ENCODE results near the gene ACE2. TPM values are rescaled to one million over a fixed set of nuclear protein-coding genes. Genes with fewer than 3 reads are reported as not detected.

The ACE2 gene
- total RNA-seq, 1 experiment from 2014 or later = 0.08 TPM

DNA sequence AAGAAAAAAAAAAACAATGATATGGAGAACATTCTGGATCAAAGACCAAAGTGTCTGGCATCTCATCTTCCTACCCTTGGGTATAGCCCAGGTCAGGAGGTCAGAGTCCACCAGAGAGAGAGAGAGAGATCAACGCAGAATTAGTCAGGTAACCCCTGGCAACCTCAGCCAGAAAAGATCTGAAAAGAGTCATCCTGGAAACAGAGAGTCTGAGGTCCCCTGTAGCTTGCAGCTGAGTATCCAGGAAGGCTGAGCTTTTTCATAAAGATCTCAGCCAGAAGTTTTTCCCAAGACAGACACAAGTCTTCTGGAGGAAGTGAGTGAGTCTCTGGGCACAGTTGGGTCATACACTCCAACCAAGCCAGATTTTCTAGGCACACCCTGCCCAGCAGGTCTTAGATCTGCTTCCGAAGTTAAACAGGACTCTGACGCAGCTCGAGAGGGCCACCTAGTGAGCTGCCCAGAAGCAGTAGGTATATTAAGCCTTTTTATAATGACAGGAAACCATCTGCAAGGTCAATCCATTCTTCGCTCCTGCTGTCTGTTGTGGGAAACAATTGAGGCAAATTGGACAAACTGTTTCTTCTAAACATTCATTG, 35.7 kb downstream of the ACE2 start:
- H3K36me3 ChIP-seq = no peaks in the 10 kb centered on the region
- DNase-seq (ENCODE audit: low read depth in 1 of 2, low spot score in 2 of 2) = peak; percentile 3 to 41
- H3K4me3 ChIP-seq = no peak overlapping the region
- no peaks in the 10 kb centered on the region for H3K4me1 ChIP-seq (replicated peaks)
- no peaks in the 10 kb centered on the region for H3K9me3 ChIP-seq (replicated peaks)
- no peaks in the 10 kb centered on the region for H3K27me3 ChIP-seq (replicated peaks)
- H3K27ac ChIP-seq = no peak overlapping the region

DNA sequence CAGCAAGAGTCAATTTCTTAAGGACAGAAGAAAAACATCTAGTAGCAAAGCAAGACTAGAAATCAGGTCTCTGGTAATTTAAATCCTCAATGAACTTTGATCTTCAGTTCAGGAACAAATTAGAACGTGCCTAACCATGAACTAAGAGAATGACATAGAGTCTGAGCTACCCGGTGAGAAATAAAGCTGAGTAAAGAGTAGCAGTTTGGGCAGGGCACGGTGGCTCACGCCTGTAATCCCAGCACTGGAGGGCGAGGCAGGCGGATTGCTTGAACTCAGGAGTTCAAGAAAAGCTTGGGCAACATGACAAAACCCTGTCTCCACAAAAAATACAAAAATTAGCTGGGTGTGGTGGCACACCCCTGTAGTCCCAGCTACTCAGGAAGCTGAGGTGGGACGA, 37.7 kb downstream of the ACE2 start:
- H3K9me3 ChIP-seq (replicated peaks) = no peaks in the 10 kb centered on the region
- no peaks in the 10 kb centered on the region for H3K4me1 ChIP-seq (replicated peaks)
- no peaks in the 10 kb centered on the region for H3K36me3 ChIP-seq
- no peak overlapping the region for H3K27ac ChIP-seq
- no peak overlapping the region for H3K4me3 ChIP-seq
- H3K27me3 ChIP-seq (replicated peaks) = no peaks in the 10 kb centered on the region
- DNase-seq (ENCODE audit: low read depth in 1 of 2, low spot score in 2 of 2) = no peak

DNA sequence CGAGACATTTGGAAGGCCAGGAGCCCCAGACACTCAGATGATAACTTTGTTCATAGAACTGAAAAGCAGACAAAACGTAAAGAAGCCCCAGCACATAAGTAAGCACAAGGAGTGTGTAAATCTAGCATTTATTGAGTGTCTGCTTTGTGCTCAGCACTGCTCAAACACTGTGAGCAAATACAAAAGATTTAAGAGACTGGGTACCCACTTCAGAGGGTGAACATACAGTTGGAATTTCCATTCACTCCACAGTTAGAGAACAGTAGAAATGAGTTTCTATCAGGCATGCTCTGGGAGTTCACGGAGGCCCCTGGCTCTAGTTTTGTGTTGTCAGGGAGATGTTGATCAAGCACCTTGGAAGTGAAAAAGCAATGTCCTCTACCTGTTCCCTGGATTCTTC, 39.8 kb downstream of the ACE2 start:
- H3K36me3 ChIP-seq = no peaks in the 10 kb centered on the region
- no peaks in the 10 kb centered on the region for H3K4me1 ChIP-seq (replicated peaks)
- no peaks in the 10 kb centered on the region for H3K27me3 ChIP-seq (replicated peaks)
- no peak overlapping the region for H3K4me3 ChIP-seq
- no peak overlapping the region for H3K27ac ChIP-seq
- H3K9me3 ChIP-seq (replicated peaks) = no peaks in the 10 kb centered on the region
- DNase-seq (ENCODE audit: low read depth in 1 of 2, low spot score in 2 of 2) = no peak

DNA sequence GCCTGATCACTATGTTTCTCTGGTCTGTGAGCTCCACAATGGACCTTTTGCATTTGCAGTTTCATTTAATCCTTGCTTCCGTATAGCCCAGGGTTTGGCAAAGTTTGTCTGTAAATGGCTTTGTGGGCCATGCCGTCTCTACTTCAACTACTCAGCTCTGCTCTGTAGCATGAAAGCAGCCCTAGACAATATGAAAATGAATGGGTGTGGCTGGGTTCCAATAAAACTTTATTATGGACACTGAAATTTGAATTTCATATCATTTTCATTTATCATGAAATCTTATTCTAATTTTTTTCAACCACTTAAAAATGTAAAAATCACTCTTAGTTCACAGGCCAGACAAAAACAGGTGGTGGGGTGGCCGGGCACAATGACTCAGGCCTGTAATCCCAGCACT, 41.5 kb downstream of the ACE2 start:
- no peaks in the 10 kb centered on the region for H3K9me3 ChIP-seq (replicated peaks)
- no peaks in the 10 kb centered on the region for H3K36me3 ChIP-seq
- no peaks in the 10 kb centered on the region for H3K27me3 ChIP-seq (replicated peaks)
- no peak overlapping the region for H3K27ac ChIP-seq
- no peak for DNase-seq (ENCODE audit: low read depth in 1 of 2, low spot score in 2 of 2)
- H3K4me1 ChIP-seq (replicated peaks) = no peaks in the 10 kb centered on the region
- no peak overlapping the region for H3K4me3 ChIP-seq

DNA sequence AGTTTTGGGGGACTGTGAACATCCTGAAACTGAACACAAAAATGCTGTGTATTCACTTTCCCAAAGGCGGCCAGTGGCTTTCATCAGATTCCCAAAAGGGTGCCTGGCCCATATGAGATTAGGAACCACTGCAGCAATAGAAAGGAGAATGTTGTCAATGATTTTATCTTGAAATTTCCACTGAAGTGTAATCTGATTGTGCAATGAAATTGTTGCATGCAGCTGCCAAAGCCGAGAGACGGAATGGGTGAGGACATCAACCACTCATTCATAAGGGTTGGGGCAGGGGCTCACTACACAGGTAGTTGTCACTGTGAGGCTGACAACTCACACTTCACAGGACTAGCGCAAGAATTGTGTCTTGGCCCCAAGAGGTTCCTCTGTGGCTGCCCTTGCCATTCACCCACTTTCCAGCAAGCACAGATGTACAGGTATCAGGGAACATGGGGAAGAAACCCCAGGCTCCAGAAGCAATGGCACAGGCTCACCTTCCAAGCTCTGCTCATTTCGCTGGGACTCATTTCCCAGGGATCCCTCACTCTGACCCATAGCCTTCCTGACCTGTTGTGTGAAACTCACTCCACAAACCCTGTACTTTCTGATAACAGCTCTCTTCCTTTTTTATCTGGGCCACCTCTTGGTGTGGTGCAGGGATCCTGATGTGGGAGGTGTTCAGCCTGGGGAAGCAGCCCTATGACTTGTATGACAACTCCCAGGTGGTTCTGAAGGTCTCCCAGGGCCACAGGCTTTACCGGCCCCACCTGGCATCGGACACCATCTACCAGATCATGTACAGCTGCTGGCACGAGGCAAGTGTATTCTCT, 51.4 kb downstream of the ACE2 start:
- no peaks in the 10 kb centered on the region for H3K4me1 ChIP-seq (replicated peaks)
- H3K4me3 ChIP-seq = no peak overlapping the region
- no peaks in the 10 kb centered on the region for H3K27me3 ChIP-seq (replicated peaks)
- no peaks in the 10 kb centered on the region for H3K9me3 ChIP-seq (replicated peaks)
- H3K36me3 ChIP-seq = no peaks in the 10 kb centered on the region
- H3K27ac ChIP-seq = no peak overlapping the region
- no peak for DNase-seq (ENCODE audit: low read depth in 1 of 2, low spot score in 2 of 2)

DNA sequence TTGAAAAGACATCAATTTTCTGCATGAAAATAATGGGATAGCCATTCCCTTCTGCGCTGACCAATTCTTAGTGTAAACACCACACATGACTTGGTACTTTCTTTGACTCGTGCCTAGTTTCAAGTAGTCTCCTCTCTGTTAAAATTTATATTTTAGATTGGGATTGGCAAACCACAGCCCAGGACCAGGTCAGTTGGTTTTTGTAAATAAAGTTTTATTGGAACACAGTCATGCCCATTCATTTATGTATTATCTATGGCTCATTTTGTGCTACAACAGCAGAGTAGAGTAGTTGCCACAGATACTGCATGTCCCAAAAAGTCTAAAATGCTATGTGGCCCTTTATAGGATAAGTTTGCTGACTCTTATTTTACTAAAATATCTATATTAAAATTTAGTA, 53.4 kb downstream of the ACE2 start:
- H3K4me3 ChIP-seq = no peak overlapping the region
- no peak overlapping the region for H3K27ac ChIP-seq
- H3K36me3 ChIP-seq = no peaks in the 10 kb centered on the region
- no peaks in the 10 kb centered on the region for H3K27me3 ChIP-seq (replicated peaks)
- no peaks in the 10 kb centered on the region for H3K4me1 ChIP-seq (replicated peaks)
- DNase-seq (ENCODE audit: low read depth in 1 of 2, low spot score in 2 of 2) = no peak
- no peaks in the 10 kb centered on the region for H3K9me3 ChIP-seq (replicated peaks)

DNA sequence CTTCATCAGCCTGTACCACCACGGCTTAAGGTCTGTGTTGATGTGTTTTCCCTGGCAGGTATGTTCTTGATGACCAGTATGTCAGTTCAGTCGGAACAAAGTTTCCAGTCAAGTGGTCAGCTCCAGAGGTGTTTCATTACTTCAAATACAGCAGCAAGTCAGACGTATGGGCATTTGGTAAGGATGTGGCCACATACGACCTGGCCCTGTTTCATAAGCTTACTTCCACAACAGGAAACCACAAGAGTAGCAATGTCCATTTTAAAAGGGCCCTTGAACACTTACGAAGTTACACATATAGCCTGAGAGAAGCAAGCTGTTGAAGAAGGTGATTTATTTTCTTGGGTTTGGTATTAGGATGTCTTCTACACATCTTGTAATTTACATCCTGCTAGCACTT, 54.0 kb downstream of the ACE2 start:
- Histone ChIP-seq H3K4me1 (replicated peaks) (no peaks in the 10 kb centered on the region), H3K36me3 (no peaks in the 10 kb centered on the region), H3K9me3 (replicated peaks) (no peaks in the 10 kb centered on the region), H3K4me3 (no peak overlapping the region), H3K27ac (no peak overlapping the region), H3K27me3 (replicated peaks) (no peaks in the 10 kb centered on the region)
- no peak for DNase-seq (ENCODE audit: low read depth in 1 of 2, low spot score in 2 of 2)

DNA sequence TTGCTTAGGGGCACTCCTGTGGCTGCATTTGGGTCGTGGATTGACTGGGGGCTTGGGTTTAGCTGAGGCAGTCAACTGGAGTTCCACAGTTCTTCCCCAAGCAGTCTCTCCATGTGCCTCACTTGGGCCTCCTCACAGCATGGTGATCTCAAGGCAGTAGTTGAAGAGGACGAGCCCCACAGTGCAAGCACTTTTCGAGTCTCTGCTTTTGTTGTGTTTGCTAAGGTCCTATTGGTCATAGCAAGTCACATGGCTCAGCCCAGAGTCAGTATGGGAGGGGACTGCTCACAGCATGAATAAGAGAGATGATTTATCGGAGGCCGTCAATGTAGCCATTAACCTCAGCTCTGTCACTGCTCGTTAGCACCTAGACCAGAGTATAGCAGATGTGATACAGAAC, 70.4 kb downstream of the ACE2 start:
- Histone ChIP-seq H3K36me3 (no peaks in the 10 kb centered on the region), H3K4me1 (replicated peaks) (no peaks in the 10 kb centered on the region), H3K4me3 (no peak overlapping the region), H3K27me3 (replicated peaks) (no peaks in the 10 kb centered on the region), H3K9me3 (replicated peaks) (no peaks in the 10 kb centered on the region), H3K27ac (no peak overlapping the region)
- no peak for DNase-seq (ENCODE audit: low read depth in 1 of 2, low spot score in 2 of 2)

DNA sequence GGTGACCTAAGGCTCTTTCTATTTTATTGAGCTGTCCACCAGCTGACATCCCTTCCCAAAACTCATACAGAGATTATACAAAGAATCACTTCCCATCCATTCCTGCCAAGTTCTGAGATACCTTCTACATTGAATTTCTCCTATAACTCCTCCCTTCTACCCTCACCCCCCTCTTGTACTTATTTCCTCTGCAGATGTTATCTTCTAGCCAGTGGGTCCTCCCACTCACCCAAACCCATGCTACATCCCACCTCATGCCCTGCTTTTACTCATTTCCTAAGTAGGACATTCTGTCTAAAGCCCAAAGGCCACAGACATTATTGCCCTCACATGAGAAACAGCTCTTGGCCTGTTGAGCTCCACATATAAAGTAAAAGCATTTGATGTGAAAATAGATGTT, 71.6 kb downstream of the ACE2 start:
- no peaks in the 10 kb centered on the region for H3K36me3 ChIP-seq
- DNase-seq (ENCODE audit: low read depth in 1 of 2, low spot score in 2 of 2) = no peak
- no peaks in the 10 kb centered on the region for H3K4me1 ChIP-seq (replicated peaks)
- H3K27ac ChIP-seq = no peak overlapping the region
- no peaks in the 10 kb centered on the region for H3K27me3 ChIP-seq (replicated peaks)
- no peak overlapping the region for H3K4me3 ChIP-seq
- H3K9me3 ChIP-seq (replicated peaks) = no peaks in the 10 kb centered on the region

DNA sequence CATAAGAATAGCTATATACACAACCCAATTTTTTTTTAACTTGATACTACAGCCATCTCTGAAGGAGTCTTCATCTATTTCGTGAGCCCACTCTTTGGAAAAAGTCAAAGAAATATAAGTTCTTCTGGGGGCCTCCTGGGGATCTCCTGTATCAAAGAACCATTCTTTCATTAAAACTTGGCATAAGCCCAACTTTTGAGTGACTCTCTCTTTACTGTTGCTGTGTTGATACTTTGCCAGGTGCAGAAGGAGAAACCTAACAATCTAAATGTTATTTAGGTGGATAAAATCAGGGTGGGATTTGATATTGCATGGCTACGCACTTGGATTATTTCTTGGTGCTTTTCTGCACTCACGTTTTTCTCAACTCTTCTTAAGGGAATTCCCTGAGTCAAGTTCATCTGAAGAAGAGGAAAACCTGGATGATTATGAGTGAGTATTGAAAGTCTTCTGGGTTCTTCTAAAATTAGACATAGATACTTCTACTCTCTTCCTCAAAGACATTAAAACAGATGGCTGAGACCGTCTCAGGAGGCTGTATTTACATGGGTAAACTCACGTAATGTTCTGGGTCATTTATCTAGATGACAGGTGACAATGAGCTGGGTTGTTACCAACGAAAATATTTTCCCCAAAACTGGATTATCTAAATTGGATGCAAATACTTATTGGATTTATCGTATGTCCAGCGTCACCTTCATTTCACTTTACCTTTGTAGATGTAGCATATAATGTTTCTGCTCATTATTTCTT, 74.9 kb downstream of the ACE2 start:
- Histone ChIP-seq H3K4me3 (no peak overlapping the region), H3K27ac (no peak overlapping the region), H3K36me3 (no peaks in the 10 kb centered on the region), H3K27me3 (replicated peaks) (no peaks in the 10 kb centered on the region), H3K4me1 (replicated peaks) (no peaks in the 10 kb centered on the region), H3K9me3 (replicated peaks) (no peaks in the 10 kb centered on the region)
- DNase-seq (ENCODE audit: low read depth in 1 of 2, low spot score in 2 of 2) = no peak

DNA sequence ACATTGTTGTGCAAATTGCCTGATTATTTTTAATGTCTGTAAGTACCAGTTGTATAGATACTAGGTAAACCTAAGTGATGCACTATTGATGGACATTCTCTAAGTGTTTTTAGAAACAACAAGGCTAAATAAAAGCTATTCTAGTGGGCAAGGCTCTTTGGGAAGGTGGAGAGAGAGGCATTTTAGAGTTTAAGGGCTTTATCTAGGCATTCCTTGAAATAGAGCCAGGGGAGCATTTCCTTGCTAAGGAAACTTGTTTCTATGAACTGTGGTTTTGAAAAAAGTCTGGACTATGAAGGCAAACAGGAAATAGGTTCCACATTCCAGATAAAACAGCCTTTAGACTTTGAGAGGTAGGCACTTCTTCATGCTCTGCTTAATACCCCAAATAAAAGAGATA, 76.3 kb downstream of the ACE2 start:
- H3K4me1 ChIP-seq (replicated peaks) = no peaks in the 10 kb centered on the region
- no peaks in the 10 kb centered on the region for H3K27me3 ChIP-seq (replicated peaks)
- DNase-seq (ENCODE audit: low read depth in 1 of 2, low spot score in 2 of 2) = no peak
- H3K4me3 ChIP-seq = no peak overlapping the region
- no peak overlapping the region for H3K27ac ChIP-seq
- H3K36me3 ChIP-seq = no peaks in the 10 kb centered on the region
- no peaks in the 10 kb centered on the region for H3K9me3 ChIP-seq (replicated peaks)

DNA sequence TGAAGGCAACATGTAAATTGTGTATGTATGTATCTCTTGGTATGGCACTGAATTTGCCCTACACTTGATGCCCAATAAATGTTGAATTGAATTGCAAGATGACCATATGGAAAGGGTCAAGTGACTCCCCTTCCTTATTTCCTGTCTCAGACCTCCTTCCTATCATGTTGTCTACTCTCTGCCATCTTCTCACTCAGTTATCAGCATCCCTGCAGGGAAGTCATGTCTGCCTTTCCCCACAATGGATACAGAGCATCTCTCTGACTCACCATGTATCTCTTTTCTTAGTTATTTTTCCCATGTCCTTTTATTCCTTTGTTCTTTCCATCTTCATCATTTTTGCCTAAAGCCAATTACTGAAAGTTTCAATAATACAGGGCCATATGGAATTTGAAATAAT, 77.7 kb downstream of the ACE2 start:
- no peaks in the 10 kb centered on the region for H3K9me3 ChIP-seq (replicated peaks)
- H3K36me3 ChIP-seq = no peaks in the 10 kb centered on the region
- no peaks in the 10 kb centered on the region for H3K4me1 ChIP-seq (replicated peaks)
- no peaks in the 10 kb centered on the region for H3K27me3 ChIP-seq (replicated peaks)
- H3K4me3 ChIP-seq = no peak overlapping the region
- no peak for DNase-seq (ENCODE audit: low read depth in 1 of 2, low spot score in 2 of 2)
- H3K27ac ChIP-seq = no peak overlapping the region

DNA sequence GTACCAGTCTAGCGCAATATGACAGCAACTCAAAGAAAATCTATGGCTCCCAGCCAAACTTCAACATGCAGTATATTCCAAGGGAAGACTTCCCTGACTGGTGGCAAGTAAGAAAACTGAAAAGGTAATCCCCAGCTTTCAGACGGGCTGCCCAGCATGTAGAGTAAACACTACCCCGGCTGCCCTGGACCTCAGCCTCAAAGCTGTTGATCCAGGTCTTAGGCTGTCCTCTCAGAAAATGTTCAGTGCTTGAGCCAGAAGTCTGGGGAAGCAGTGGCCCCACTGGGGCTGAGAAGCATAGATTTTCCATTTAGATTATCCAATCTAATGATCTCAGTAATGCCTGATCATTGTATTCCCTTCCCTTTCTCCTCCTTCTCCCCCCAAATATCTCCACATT, 78.3 kb downstream of the ACE2 start:
- Histone ChIP-seq H3K9me3 (replicated peaks) (no peaks in the 10 kb centered on the region), H3K4me1 (replicated peaks) (no peaks in the 10 kb centered on the region)

DNA sequence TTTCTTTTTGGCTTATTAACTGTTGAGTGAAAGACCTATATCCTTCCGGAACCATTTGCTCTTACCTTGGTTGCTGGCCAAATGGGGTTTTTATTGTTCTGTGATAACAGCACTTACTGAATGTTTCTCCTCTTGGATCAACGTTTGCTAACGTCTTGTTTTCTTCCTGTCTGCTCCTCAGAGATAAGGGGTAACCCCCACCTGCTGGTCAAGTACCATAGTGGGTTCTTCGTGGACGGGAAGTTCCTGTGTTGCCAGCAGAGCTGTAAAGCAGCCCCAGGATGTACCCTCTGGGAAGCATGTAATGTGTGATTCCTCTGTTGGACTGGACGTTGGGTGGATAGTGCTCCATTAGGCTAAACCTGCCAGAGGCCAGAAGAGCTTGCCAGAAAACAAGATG, 84.8 kb downstream of the ACE2 start:
- no peak for DNase-seq (ENCODE audit: low read depth in 1 of 2, low spot score in 2 of 2)
- Histone ChIP-seq H3K4me3 (no peak overlapping the region), H3K4me1 (replicated peaks) (no peaks in the 10 kb centered on the region), H3K36me3 (no peaks in the 10 kb centered on the region), H3K27me3 (replicated peaks) (no peaks in the 10 kb centered on the region), H3K9me3 (replicated peaks) (no peaks in the 10 kb centered on the region), H3K27ac (no peak overlapping the region)

More for the DNA sequence above, 78.3 kb downstream of the ACE2 start:
- H3K27me3 ChIP-seq (replicated peaks) = no peaks in the 10 kb centered on the region
- H3K27ac ChIP-seq = no peak overlapping the region
- no peak for DNase-seq (ENCODE audit: low read depth in 1 of 2, low spot score in 2 of 2)
- no peaks in the 10 kb centered on the region for H3K36me3 ChIP-seq
- no peak overlapping the region for H3K4me3 ChIP-seq

All from SJSA1 (cell line).